H1 (cell line): ENCODE results near the gene GLI1. TPM values are rescaled to one million over a fixed set of nuclear protein-coding genes. Genes with fewer than 3 reads are reported as not detected.
"Not testable (repeated sequence)": the region's sequence is repeated elsewhere in the genome, so short reads cannot be mapped to it uniquely, and the experiment has no call there.

Source experiments
- CTCF ChIA-PET: fragments of 300-600 bp; sonication (Branson Sonifier 250); formaldehyde crosslinking; loops from one replicate; lab custom pipeline; 2021; ENCODE audit not compliant: partially characterized antibody; lab: Charles Lee
- POLR2A ChIA-PET: fragments of 300-600 bp; sonication (Branson Sonifier 250); formaldehyde crosslinking; loops from one replicate; lab custom pipeline; 2021; ENCODE audit warnings: inconsistent platforms; ENCODE audit not compliant: partially characterized antibody; lab: Charles Lee
- DNase-seq, 2 experiments: peaks; one replicate each; pipeline versions ENCODE4 v3.0.0 to v3.0.0-alpha.2; 2010 to 2022; ENCODE audit warnings: low spot score in 2 of 2, low read depth in 1 of 2, mixed read lengths in 1 of 2
- FAIRE-seq: peaks from 2 replicates; lab custom pipeline; 2011; peaks lifted over from hg19 to GRCh38; lab: Jason Lieb, UNC
- H2AFZ ChIP-seq: 2 replicates; pipeline ENCODE4 v1.8.1; 2012; ENCODE audit warnings: low read length, inconsistent platforms
- H2AK5ac ChIP-seq: 2 replicates; pipeline ENCODE4 v1.6.1; 2013; ENCODE audit warnings: low read depth, low read length
- H2BK120ac ChIP-seq: replicated peaks from 2 replicates; pipeline ENCODE3; 2013; ENCODE audit warnings: low read depth, low read length, inconsistent platforms
- H2BK12ac ChIP-seq: 2 replicates; pipeline ENCODE4 v1.6.1; 2013; ENCODE audit warnings: low read depth, low read length
- H2BK15ac ChIP-seq: 2 replicates; pipeline ENCODE4 v1.6.1; 2013; ENCODE audit warnings: low read length
- H2BK20ac ChIP-seq: 2 replicates; pipeline ENCODE4 v1.6.1; 2013; ENCODE audit warnings: low read length
- H2BK5ac ChIP-seq: 2 replicates; pipeline ENCODE4 v1.6.1; 2013; ENCODE audit warnings: low read depth, low read length
- H3K14ac ChIP-seq: 2 replicates; pipeline ENCODE4 v1.6.1; 2013; ENCODE audit warnings: inconsistent platforms; ENCODE audit not compliant: insufficient read length
- H3K18ac ChIP-seq: 2 replicates; pipeline ENCODE4 v1.6.1; 2013; ENCODE audit warnings: low read length; ENCODE audit errors: extremely low read depth
- H3K23ac ChIP-seq: 2 replicates; pipeline ENCODE4 v1.6.1; 2013; ENCODE audit warnings: inconsistent platforms; ENCODE audit not compliant: insufficient read length
- H3K23me2 ChIP-seq: 2 replicates; pipeline ENCODE4 v1.6.1; 2013; ENCODE audit warnings: low read depth, low read length
- H3K27ac ChIP-seq: 2 replicates; pipeline ENCODE4 v1.6.1; 2011; ENCODE audit warnings: low read depth, low read length, inconsistent platforms
- H3K27me3 ChIP-seq, 4 experiments: replicated peaks in 1 of 4; 1 replicate in 1 of 4; 2 replicates in 3 of 4; pipeline versions ENCODE4 v1.6.1 to v1.8.1; 2011 to 2013; ENCODE audit warnings: low read length in 3 of 4, mild to moderate bottlenecking in 3 of 4, inconsistent platforms in 2 of 4, mixed read lengths in 2 of 4, moderate library complexity in 1 of 4; ENCODE audit not compliant: control insufficient read depth in 3 of 4, insufficient read depth in 3 of 4; ENCODE audit errors: extremely low read depth in 1 of 4
- H3K36me3 ChIP-seq, 4 experiments: 2 replicates each; pipeline versions ENCODE4 v1.6.1 to v1.8.1; 2011 to 2013; ENCODE audit warnings: mild to moderate bottlenecking in 4 of 4, low read length in 3 of 4, moderate library complexity in 2 of 4, control low read depth in 1 of 4, inconsistent platforms in 1 of 4; ENCODE audit not compliant: insufficient read depth in 4 of 4, control insufficient read depth in 2 of 4
- H3K4ac ChIP-seq: replicated peaks from 2 replicates; pipeline ENCODE3; 2013; ENCODE audit warnings: low read length, low read depth, mixed read lengths, inconsistent platforms; ENCODE audit not compliant: insufficient read length
- H3K4me1 ChIP-seq, 4 experiments: replicated peaks in 1 of 4; 1 replicate in 1 of 4; 2 replicates in 3 of 4; pipeline versions ENCODE4 v1.6.1 to v1.8.1; 2011 to 2013; ENCODE audit warnings: low read length in 3 of 4, inconsistent platforms in 2 of 4, mixed read lengths in 1 of 4; ENCODE audit not compliant: insufficient read depth in 4 of 4, control insufficient read depth in 3 of 4
- H3K4me2 ChIP-seq, 2 experiments: 2 replicates each; pipeline versions ENCODE4 v1.6.1 to v1.8.1; 2011 to 2013; ENCODE audit warnings: low read depth in 2 of 2, low read length in 2 of 2, control low read depth in 1 of 2, inconsistent platforms in 1 of 2, mild to moderate bottlenecking in 1 of 2; ENCODE audit not compliant: insufficient read depth in 1 of 2
- H3K4me3 ChIP-seq, 4 experiments: fragments of 200-600, 300-600 bp in 1 of 4; sonication (generic), shearing (Covaris generic), sonication (Bioruptor Twin) in 1 of 4; 2 replicates each; pipeline versions ENCODE4 v1.5.1 to v1.8.1; 2011 to 2016; ENCODE audit warnings: low read length in 4 of 4, low read depth in 3 of 4, control low read depth in 2 of 4, inconsistent platforms in 2 of 4, mild to moderate bottlenecking in 2 of 4, mixed read lengths in 1 of 4, moderate library complexity in 1 of 4; ENCODE audit not compliant: insufficient read depth in 2 of 4; ENCODE audit errors: extremely low read depth in 1 of 4
- H3K56ac ChIP-seq: replicated peaks from 2 replicates; pipeline ENCODE3; 2013; ENCODE audit warnings: low read depth, mild to moderate bottlenecking, mixed read lengths, low read length, inconsistent platforms; ENCODE audit not compliant: insufficient read length
- H3K79me1 ChIP-seq: 2 replicates; pipeline ENCODE4 v1.6.1; 2013; ENCODE audit warnings: low read depth, low read length, control low read depth
- H3K79me2 ChIP-seq, 2 experiments: 2 replicates each; pipeline versions ENCODE4 v1.6.1 to v1.8.1; 2012 to 2013; ENCODE audit warnings: low read length in 2 of 2, mild to moderate bottlenecking in 2 of 2, inconsistent platforms in 1 of 2; ENCODE audit not compliant: insufficient read depth in 2 of 2, control insufficient read depth in 1 of 2
- H3K9ac ChIP-seq, 4 experiments: replicated peaks in 1 of 4; 1 replicate in 1 of 4; 2 replicates in 3 of 4; pipeline versions ENCODE4 v1.6.1 to v1.8.1; 2011 to 2013; ENCODE audit warnings: low read depth in 3 of 4, low read length in 3 of 4, control low read depth in 2 of 4, mild to moderate bottlenecking in 2 of 4, moderate library complexity in 2 of 4, inconsistent platforms in 1 of 4; ENCODE audit errors: extremely low read depth in 1 of 4
- H3K9me3 ChIP-seq, 2 experiments: 2 replicates each; pipeline versions ENCODE4 v1.6.1 to v1.8.1; 2012 to 2013; ENCODE audit warnings: mild to moderate bottlenecking in 2 of 2, moderate library complexity in 2 of 2, control low read depth in 1 of 2, inconsistent platforms in 1 of 2, low read depth in 1 of 2, low read length in 1 of 2, mixed read lengths in 1 of 2; ENCODE audit not compliant: insufficient read depth in 2 of 2
- H4K20me1 ChIP-seq, 2 experiments: replicated peaks in 1 of 2; 2 replicates each; pipeline versions ENCODE3 to v1.8.1; 2011 to 2013; ENCODE audit warnings: inconsistent platforms in 2 of 2, low read length in 2 of 2, mild to moderate bottlenecking in 1 of 2; ENCODE audit not compliant: insufficient read depth in 2 of 2, control insufficient read depth in 1 of 2
- H4K5ac ChIP-seq: 2 replicates; pipeline ENCODE4 v1.6.1; 2013; ENCODE audit warnings: low read length, low read depth, mixed read lengths, inconsistent platforms; ENCODE audit not compliant: insufficient read length
- H4K8ac ChIP-seq: 2 replicates; pipeline ENCODE4 v1.8.0; 2013; ENCODE audit warnings: mild to moderate bottlenecking, moderate library complexity, low read length, inconsistent platforms; ENCODE audit not compliant: insufficient read depth; ENCODE audit errors: extremely low read depth
- H4K91ac ChIP-seq: replicated peaks from 2 replicates; pipeline ENCODE3; 2013; ENCODE audit warnings: low read length, mixed read lengths, inconsistent platforms; ENCODE audit not compliant: insufficient read length
- WGBS, 2 experiments: shearing (Covaris generic) in 1 of 2; methylation state at CpG; one replicate each; pipeline versions ENCODE4 v1.1.6 to v1.1.7; 2013 to 2015; ENCODE audit warnings: low lambda C conversion rate in 2 of 2, mixed read lengths in 2 of 2, inconsistent platforms in 1 of 2, low coverage in 1 of 2, missing lambda C conversion rate in 1 of 2; ENCODE audit not compliant: insufficient replicate concordance in 2 of 2, insufficient coverage in 1 of 2, insufficient read length in 1 of 2; ENCODE audit errors: extremely low coverage in 1 of 2, missing lambda C conversion rate in 1 of 2; 5-methylcytosine and 5-hydroxymethylcytosine counted together
- polyA plus RNA-seq, 7 experiments: library from polyadenylated mRNA; depleted of rRNA in 3 of 7; stranded (reverse) in 5 of 7; unstranded in 2 of 7; fragments of >200 nt in 5 of 7; fragments of 200-250 nt in 2 of 7; gene quantifications; 1 replicate in 5 of 7; 2 replicates in 1 of 7; 4 replicates in 1 of 7; pipeline versions ENCODE4 v1.2.1 to v1.2.3, GENCODE V29; 2011 to 2013; ENCODE audit warnings: missing spikeins in 2 of 7, mixed read lengths in 2 of 7
- total RNA-seq: library from RNA; stranded (reverse); fragmentation: NEBNext Ultra II Directional; extraction: Animal tissue kit (Norgen Biotek cat#: 25700); gene quantifications from 2 replicates; pipeline ENCODE4 v1.2.1, GENCODE V29; 2021

The GLI1 gene
- total and polyA plus RNA-seq, 2 of the 8 experiments (the other 6 are each of a cell fraction or from before 2014, with no cell fraction given), result 23.5 to 25.3 TPM

DNA sequence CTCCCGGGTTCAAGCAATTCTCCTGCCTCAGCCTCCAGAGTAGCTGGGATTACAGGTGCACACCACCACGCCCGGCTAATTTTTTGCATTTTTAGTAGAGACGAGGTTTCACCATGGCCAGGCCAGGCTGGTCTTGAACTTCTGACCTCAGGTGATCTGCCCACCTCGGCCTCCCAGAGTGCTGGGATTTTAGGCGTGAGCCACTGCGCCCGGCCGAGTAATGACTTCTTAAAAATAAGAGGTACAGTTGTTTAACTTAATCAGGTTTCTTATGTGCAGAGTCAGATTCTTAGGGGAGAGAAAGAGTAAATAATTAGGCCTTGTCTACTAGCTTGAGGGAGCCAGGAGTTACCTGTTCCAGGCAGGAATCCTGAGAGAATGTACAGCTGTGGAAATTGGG lies 54.7 kb downstream of the GLI1 start:
- not testable (repeated sequence) for H3K9ac ChIP-seq, FAIRE-seq, H3K56ac ChIP-seq, H2AK5ac ChIP-seq, H2BK15ac ChIP-seq, H4K5ac ChIP-seq, H3K18ac ChIP-seq, H3K9me3 ChIP-seq, H3K4me1 ChIP-seq, H4K91ac ChIP-seq, H4K8ac ChIP-seq, H3K27ac ChIP-seq, H3K4ac ChIP-seq, H3K23me2 ChIP-seq, H2BK12ac ChIP-seq, H2BK20ac ChIP-seq, H3K27me3 ChIP-seq, H2BK5ac ChIP-seq, H3K14ac ChIP-seq, H3K79me1 ChIP-seq, H2BK120ac ChIP-seq, H3K23ac ChIP-seq, H3K4me3 ChIP-seq, DNase-seq, H3K4me2 ChIP-seq, H2AFZ ChIP-seq
- Histone ChIP-seq H3K36me3 (peaks cover 54 to 93% (median 73%) of the 10 kb centered on the region in 4 experiments), H4K20me1 (peaks cover 7 to 16% of the 10 kb centered on the region in 2 experiments), H3K79me2 (peaks cover 0 to 14% of the 10 kb centered on the region in 2 experiments; a peak in 2 of 4 replicates)
- 97% methylated on average over 9 of the region's 9 CpGs; no CpG with 5 or more reads in 1 of the 2 experiments for WGBS, 2 experiments
- ChIA-PET CTCF (interaction anchor here (0.6 to 1.2 kb wide), 5 partner anchors 9 to 1168 kb away, joined by 3 to 6 read pairs (median 3); partner anchors contain the start of gene MARS1), POLR2A (interaction anchor here (0.5 to 3.7 kb wide), 4 partner anchors 10 to 288 kb away, joined by 3 to 25 read pairs (median 6); partner anchors contain the start of gene MBD6)
